Measurements from ENCODE around the gene GLIPR1.
"Not testable (repeated sequence)": the region's sequence is repeated elsewhere in the genome, so short reads cannot be mapped to it uniquely, and the experiment has no call there.

Gene GLIPR1

DNA sequence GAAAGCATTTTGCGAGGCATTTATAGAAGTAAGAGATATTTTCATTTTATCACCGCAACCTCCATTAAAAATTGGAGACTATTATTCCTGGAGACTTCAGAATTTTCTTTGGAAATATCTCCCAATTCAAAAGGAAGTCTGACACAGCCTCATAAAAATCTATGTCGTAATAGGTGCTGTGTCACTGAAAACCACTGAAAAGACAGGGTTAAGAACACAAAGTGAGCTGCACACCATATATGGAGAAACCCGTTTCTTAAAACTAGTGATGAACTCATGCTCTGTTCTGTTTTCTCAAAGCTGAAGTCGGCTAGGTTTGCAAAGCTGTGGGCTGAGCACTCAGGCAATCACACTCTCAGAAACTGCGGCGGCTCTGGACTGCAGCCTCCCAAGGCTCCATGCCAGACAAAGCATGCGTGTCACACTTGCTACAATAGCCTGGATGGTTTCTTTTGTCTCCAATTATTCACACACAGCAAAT is at the start of gene GLIPR1:
TSS of gene GLIPR1 (plus strand) at position 287 of the 481 bp plus-strand sequence. CDS start at position 413, 126 bp downstream.
- DNase-seq, result peak; percentile 89

DNA sequence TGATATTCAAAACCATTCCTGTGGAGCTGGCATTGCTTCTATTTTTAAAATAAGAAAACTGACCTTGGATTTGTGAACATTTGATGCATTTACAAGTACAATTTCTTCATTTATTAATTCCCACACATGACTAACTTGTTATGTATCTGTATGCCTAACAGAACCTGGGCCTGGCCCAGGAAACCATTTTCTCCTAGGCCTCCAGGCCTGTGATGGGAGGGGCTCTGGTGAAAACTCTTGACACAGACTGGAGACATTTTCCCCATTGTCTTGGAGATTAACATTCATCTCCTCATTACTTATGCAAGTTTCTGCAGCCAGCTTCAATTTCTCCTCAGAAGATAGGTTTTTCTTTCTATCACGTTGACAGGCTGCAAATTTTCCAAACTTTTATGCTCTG is 47.6 kb upstream of the GLIPR1 start:
- DNase-seq, result no peak

DNA sequence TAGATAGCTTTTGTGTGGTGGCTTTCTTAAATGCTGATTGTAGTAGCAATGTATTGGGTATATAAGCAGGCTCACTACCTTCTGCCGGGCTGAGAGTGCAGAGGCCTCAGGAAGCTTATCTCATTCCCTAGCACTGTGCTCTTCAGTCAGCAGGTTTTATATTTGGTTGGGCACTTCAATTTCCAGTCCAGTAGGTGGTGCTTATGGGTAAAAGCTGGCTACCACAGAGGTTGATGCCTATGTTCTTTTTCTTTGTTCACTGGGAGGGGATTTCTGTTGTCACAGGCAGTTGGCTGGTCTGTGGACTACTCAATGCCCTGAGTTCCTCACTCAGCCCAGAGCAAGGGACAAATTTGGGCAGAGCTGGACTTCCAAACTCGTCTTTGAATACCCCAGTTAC is 43.0 kb upstream of the GLIPR1 start:
- DNase-seq, result peak; percentile 67

DNA sequence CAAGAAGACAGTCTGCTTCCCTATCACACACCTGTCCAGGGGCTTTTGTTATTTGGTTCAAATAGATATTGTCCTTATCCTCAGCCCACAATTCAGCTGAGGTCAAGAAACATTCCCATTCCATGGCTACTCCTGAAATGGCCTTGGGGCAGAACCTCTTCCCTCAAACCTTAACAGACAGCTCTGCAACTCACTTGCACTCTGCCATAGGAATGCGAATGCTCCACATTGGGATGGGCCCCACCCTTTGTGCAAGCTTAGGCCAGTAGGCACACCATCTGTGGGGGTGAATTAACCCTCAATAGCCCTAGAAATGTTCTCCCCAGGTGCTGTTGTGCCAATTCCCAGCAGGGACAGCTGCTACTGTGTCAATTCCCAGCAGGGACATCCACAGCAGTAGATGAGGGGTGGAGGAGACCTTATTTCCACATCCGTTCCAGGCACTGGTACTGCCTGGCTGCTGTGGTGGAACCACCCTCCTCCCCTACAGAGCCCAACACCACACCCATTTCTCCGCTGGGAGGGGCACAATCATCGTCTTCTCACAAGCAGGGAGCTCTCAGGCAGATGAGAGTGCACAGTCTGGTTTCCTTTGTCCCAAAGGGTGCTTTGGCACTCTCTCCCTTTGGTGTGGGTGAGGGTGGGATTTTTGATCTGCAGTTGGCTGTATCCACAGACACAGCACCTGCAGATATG is 42.3 kb upstream of the GLIPR1 start:
- DNase-seq, result peak; percentile 21

GRCh38 chr12:75439048-75439447 is 41.5 kb upstream of the GLIPR1 start:
- no peak for DNase-seq

DNA sequence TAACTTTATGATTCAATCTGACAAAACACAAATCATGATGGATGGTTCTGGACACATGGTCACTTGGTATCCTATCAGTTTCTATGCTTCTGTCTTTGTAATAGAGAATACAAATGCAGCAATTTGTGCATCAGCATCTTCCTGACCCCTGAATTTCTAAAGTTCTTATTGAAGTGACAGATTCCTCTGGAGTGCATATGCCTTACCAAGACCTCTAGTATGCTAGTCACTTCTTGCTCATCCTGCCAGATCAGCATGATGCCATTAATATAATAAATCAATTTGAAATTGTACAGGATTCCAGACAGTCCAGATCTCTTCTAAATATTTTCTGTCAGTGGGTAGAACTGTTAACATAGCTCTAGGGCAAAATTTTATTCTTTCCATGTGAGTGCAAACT is 40.6 kb upstream of the GLIPR1 start:
- DNase-seq, result no peak

DNA sequence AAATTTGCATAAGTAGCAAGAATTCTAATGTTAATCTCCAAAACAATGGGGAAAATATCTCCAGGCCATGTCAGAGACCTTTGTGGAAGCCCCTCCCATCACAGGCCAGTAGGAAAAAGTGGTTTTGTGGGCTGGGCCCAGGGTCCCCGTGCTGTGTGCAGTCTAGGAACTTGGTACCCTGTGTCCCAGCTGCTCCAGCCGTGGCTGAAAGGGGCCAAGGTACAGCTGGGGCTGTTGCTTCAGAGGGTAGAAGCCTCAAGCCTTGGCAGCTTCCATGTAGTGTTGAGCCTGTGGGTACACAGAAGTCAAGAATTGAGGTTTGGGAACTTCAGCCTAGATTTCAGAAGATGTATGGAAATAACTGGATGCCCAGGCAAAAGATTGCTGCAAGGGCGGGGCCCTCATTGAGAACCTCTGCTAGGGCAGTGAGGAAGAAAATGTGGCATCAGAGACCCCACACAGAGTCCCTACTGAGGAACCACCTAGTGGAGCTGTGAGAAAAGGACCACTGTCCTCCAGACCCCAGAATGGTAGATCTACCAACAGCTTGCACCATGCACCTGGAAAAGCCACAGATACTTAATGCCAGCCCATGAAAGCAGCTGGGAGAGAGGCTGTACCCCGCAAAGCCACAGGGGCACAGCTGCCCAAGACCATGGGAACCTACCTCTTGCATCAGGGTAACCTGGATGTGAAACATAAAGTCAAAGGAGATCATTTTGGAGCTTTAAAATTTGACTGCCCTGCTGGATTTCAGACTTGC is 38.7 kb upstream of the GLIPR1 start:
- DNase-seq, result not testable (repeated sequence)

GRCh38 chr12:75442454-75442853 is 38.1 kb upstream of the GLIPR1 start:
- not testable (repeated sequence) for DNase-seq

GRCh38 chr12:75443709-75444108 is 36.8 kb upstream of the GLIPR1 start:
- no peak for DNase-seq

- no peak for DNase-seq
Measured at GRCh38 chr12:75444429-75445136, 36.0 kb upstream of the GLIPR1 start.

GRCh38 chr12:75445137-75445507 is 35.4 kb upstream of the GLIPR1 start:
- DNase-seq, result not testable (repeated sequence)

- no peak for DNase-seq
Measured at GRCh38 chr12:75446857-75447256, 33.7 kb upstream of the GLIPR1 start.

DNA sequence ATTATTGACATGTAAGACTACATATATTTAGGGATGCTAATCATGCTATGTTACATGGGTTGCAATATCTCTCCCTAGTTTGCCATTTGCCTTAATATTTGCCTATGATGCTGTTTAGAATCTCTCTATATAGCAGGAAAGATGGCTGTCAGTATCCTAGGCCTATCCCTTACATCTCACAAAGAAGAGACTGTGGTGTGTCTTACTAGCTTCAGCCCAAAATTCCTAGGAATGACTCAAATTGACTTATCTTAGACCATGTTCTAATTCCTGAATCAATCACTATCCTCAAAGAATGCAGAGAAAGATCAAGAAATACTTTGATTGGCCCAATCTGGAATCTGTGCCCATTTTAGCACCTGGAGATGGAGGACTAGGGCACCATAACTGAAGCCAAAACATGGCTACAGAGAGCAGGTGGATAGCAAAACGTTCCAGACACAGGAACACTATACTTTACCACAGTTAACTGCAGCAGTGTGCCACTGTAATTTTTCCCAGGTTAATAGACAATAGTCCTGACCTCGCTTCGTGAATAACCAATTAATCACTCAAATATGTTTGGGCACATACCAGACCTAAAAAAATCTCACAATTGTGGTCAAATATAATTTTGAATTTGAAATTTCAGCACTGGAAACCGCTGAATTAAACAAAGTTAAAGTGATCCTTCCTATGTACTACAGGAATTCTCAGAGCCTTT is 32.7 kb upstream of the GLIPR1 start:
- no peak for DNase-seq

DNA sequence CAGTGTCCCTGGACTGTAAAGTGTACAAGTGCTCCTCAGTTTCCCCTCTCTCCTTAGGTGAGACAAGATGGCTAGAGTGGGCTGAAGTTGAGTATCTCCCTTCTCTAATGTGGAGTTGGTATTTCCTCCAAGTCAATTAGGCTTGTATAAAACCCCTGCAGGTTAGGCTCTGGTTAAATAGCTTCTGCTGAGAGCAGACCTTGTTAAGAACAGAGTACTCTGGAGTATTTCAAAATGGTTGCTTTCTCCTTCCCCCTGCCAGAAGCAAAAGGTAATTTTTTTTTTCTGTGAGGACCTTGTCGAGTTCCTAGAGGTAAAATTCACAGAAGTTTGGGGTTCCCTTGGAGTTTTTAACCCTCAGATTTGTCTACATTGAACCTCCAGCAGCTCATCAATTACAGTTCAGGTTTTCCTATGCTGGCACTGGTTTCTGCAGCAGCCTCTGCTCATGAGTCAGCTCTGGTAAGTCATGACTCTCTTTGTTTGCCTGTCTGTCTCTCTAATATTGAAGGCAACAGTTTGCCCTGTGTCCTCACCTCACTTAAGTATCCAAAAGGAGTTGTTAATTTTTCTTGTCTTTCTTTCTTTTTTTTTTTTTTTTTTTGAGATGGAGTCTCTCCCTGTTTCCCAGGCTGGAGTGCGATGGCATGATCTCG is 27.8 kb upstream of the GLIPR1 start:
- no peak for DNase-seq

GRCh38 chr12:75455839-75456238 is 24.7 kb upstream of the GLIPR1 start:
- DNase-seq, result no peak

GRCh38 chr12:75457191-75457590 is 23.4 kb upstream of the GLIPR1 start:
- DNase-seq, result peak; percentile 38

- not testable (repeated sequence) for DNase-seq
Measured at GRCh38 chr12:75457866-75458265, 22.7 kb upstream of the GLIPR1 start.

DNA sequence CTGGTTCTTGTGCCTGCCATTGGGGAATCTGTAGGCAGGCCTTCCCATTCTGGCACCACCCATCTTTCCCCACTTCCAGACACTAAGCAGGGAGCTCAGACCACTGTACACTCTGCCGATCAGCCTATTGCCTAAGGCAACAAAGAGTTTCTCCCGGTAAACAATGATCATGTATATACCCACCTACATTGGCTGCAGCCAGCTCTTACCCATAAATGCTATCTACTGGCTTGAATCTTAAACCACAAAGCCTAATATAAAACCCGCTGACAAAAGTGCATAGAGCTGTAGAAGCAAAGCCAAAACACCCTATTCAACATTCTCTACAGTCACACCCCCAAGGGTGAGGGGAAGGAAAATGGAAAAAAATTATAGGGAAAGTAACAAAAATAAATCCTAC is 20.8 kb upstream of the GLIPR1 start:
- DNase-seq, result no peak

DNA sequence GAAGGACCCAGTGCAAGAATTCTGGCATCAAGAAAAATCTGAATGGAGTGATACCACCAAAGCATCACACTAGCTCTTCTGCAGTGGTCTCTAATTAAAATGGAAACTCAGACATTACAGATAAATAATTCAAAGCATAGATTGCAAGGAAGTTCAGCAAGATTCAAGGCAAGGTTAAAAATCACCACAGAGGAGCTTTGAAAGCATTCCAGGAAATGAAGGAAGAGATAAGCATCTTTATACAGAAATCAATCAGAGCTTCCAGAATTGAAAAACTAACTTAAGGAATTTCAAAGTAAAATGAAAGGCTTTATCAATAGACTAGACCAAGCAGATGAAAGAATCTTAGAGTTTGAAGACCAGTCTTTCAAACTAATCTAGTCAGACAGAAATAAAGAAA is 20.4 kb upstream of the GLIPR1 start:
- DNase-seq, result no peak

- no peak for DNase-seq
Measured at GRCh38 chr12:75471902-75472890, 8.4 kb upstream of the GLIPR1 start.

GRCh38 chr12:75474116-75474515 is 6.4 kb upstream of the GLIPR1 start:
- no peak for DNase-seq
